Activated CD8-positive, alpha-beta T cell treated with anti-CD3 and anti-CD28 coated beads, Interleukin-2, amount 10 ng/mL, durations not matched to agents 7 days and 5 days (primary cell): ENCODE results near the gene NCAM1. TPM values are rescaled to one million over a fixed set of nuclear protein-coding genes. Genes with fewer than 3 reads are reported as not detected.

Experiments
- ATAC-seq: fragments of 150-1000 bp; cut with Tn5 transposase; one replicate; pipeline ENCODE4 v1.10.0; 2021; ENCODE audit warnings: moderate library complexity
- CTCF ChIA-PET: fragments of 350-600 bp; sonication (Branson Sonifier 250); formaldehyde crosslinking; loops from one replicate; lab custom pipeline; 2021; ENCODE audit warnings: antibody characterized with exemption; lab: Charles Lee
- POLR2A ChIA-PET: fragments of 350-600 bp; sonication (Branson Sonifier 250); formaldehyde crosslinking; loops from one replicate; lab custom pipeline; 2021; ENCODE audit warnings: antibody characterized with exemption; lab: Charles Lee
- DNase-seq: peaks from one replicate; pipeline ENCODE4 v3.0.0-alpha.2; 2020
- H3K27ac Mint-ChIP-seq: one replicate; pipeline ENCODE4 v1.8.0; 2021; ENCODE audit warnings: mild to moderate bottlenecking, mixed read lengths
- H3K27me3 Mint-ChIP-seq: one replicate; pipeline ENCODE4 v1.8.0; 2021; ENCODE audit warnings: low read depth, mixed read lengths
- H3K36me3 Mint-ChIP-seq: one replicate; pipeline ENCODE4 v1.8.0; 2021; ENCODE audit warnings: low read depth, mixed read lengths
- H3K4me1 Mint-ChIP-seq: one replicate; pipeline ENCODE4 v1.8.0; 2021; ENCODE audit warnings: low read depth, mixed read lengths
- H3K4me3 Mint-ChIP-seq: one replicate; pipeline ENCODE4 v1.8.0; 2021; ENCODE audit warnings: mild to moderate bottlenecking, mixed read lengths
- H3K9me3 Mint-ChIP-seq: one replicate; pipeline ENCODE4 v1.8.0; 2022; ENCODE audit warnings: mixed read lengths; ENCODE audit not compliant: insufficient read depth
- total RNA-seq, 2 experiments: library from RNA; stranded (reverse); gene quantifications; one replicate each; pipeline ENCODE4 v1.2.3, GENCODE V29; 2021

The NCAM1 gene
- total RNA-seq, 2 experiments from 2014 or later, result 1.4 to 1.8 TPM

DNA sequence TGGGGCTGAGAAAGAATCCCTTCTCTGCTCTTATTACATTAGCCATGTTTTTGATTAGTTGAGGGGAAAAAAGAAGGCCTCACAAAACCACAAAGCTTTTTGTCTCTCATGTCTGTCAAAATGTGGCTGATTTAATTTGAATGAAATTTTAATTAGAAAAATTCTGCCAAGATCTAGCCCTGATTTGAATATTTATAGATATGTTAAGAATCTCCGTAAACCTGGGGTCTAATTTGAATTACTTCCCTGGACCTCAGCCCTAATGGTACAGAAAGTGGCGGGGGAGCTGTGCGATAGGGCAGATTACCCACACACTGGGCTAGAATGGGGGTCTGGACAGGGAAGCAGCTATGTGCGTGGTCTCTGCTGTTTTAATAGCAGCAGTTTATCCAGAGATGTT lies 211.9 kb downstream of the NCAM1 start:
- no peak for DNase-seq
- Mint-ChIP-seq H3K9me3 (no peaks in the 10 kb centered on the region), H3K27me3 (peaks cover 6% of the 10 kb centered on the region), H3K4me3 (no peak overlapping the region), H3K36me3 (no peaks in the 10 kb centered on the region), H3K4me1 (no peaks in the 10 kb centered on the region), H3K27ac (no peak overlapping the region)
- ATAC-seq, result no peak
- ChIA-PET POLR2A (no interaction called here), CTCF (no interaction called here)

GRCh38 chr11:113174882-113175281 lies 213.7 kb downstream of the NCAM1 start:
- Mint-ChIP-seq H3K27me3 (peaks cover 3% of the 10 kb centered on the region), H3K4me1 (no peaks in the 10 kb centered on the region), H3K36me3 (no peaks in the 10 kb centered on the region), H3K9me3 (no peaks in the 10 kb centered on the region), H3K27ac (no peak overlapping the region), H3K4me3 (no peak overlapping the region)
- no peak for DNase-seq
- ChIA-PET POLR2A (no interaction called here), CTCF (no interaction called here)
- no peak for ATAC-seq

DNA sequence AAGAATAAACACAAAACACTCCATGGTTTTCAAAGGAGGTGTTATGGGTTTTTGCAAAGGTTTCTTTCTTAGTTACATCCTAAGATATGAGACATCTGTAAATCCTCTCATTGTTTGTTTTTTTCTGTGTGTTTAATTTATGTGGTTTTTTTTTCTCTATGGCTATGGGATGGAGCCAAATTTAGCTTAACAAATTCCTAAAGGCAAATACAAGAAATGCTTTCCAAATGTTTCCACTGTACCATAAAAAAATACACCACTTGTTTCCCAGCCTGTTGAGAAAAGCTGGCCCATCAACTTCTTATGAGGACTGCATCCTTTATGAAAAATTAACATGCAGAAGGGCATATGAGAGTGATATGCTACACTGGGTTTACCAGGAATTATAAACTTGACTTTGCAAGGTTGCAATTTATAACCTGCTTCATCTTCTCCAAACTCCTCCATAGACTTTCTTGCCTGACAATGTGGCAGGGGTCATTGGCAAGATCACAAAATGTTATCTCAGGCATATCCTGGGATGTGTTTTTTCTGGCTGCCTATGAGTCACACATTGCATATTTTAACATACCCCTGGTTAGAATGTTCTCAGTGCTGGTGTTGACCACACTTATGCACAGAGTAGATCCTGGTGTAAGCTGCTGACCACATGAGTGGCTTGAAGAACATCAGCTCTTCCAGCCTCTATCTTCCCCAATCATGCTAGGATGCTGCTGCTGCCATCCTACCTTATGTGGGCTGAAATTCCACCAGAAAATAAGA lies 215.6 kb downstream of the NCAM1 start:
- Mint-ChIP-seq H3K27ac (no peak overlapping the region), H3K9me3 (no peaks in the 10 kb centered on the region), H3K4me1 (no peaks in the 10 kb centered on the region), H3K27me3 (peaks cover 3% of the 10 kb centered on the region), H3K4me3 (no peak overlapping the region), H3K36me3 (no peaks in the 10 kb centered on the region)
- no peak for ATAC-seq
- ChIA-PET POLR2A (no interaction called here), CTCF (no interaction called here)
- no peak for DNase-seq

DNA sequence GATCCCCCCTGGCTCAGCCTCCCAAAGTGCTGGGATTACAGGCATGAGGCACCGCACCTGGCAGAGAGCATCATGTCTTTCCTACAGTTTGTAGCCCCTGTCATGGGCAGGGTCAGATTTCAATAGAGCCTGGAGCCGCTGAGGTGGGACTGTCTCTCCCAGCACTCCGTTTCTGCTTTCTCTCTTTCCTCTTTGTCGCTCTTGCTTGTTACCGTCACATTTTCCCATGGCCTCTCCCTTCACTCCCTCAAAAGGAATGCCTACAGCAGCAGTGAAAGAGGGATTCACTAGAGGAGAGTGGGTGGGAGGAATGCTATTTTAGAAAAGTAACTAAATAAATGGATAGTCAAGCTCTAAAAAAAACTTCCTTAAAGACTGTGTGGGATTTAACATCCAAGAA lies 216.5 kb downstream of the NCAM1 start:
- H3K9me3 Mint-ChIP-seq, result no peaks in the 10 kb centered on the region
- ChIA-PET POLR2A (no interaction called here), CTCF (no interaction called here)
- H3K27me3 Mint-ChIP-seq, result peaks cover 3% of the 10 kb centered on the region
- no peak overlapping the region for H3K4me3 Mint-ChIP-seq
- no peak for ATAC-seq
- H3K4me1 Mint-ChIP-seq, result no peaks in the 10 kb centered on the region
- DNase-seq, result no peak
- no peaks in the 10 kb centered on the region for H3K36me3 Mint-ChIP-seq
- no peak overlapping the region for H3K27ac Mint-ChIP-seq

- Mint-ChIP-seq H3K9me3 (no peaks in the 10 kb centered on the region), H3K36me3 (no peaks in the 10 kb centered on the region), H3K4me1 (no peaks in the 10 kb centered on the region), H3K27me3 (peaks cover 3% of the 10 kb centered on the region), H3K27ac (no peak overlapping the region), H3K4me3 (no peak overlapping the region)
- DNase-seq (no peak), ATAC-seq (no peak)
- ChIA-PET POLR2A (no interaction called here), CTCF (no interaction called here)
Observed at GRCh38 chr11:113178381-113179070, 217.3 kb downstream of the NCAM1 start.

- ChIA-PET CTCF (no interaction called here), POLR2A (no interaction called here)
- Mint-ChIP-seq H3K36me3 (no peaks in the 10 kb centered on the region), H3K9me3 (no peaks in the 10 kb centered on the region), H3K4me1 (no peaks in the 10 kb centered on the region), H3K27me3 (peaks cover 3% of the 10 kb centered on the region), H3K4me3 (no peak overlapping the region), H3K27ac (no peak overlapping the region)
- DNase-seq (no peak), ATAC-seq (no peak)
Observed at GRCh38 chr11:113179181-113179704, 218.0 kb downstream of the NCAM1 start.

DNA sequence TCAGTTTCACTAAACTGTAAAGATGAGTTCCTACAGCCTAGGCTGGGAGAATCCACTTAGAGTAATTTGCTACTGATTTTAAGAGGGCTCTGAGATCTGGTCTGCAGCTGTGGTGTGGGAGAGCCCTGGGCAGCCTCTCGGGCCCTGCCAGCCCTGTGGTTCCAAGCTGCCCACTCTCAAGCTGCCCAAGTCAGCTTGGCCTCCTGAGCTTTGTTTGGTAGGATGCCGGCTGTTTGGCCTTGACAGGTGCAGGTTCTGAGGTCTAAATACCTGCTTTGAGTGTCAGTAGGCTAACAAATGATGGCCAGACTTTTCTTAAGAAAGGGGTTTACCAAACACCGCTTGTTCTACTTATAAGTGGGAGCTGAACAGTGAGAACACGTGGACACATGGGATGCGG lies 219.9 kb downstream of the NCAM1 start:
- ChIA-PET POLR2A (no interaction called here), CTCF (no interaction called here)
- ATAC-seq (no peak), DNase-seq (no peak)
- no peaks in the 10 kb centered on the region for H3K4me1 Mint-ChIP-seq
- no peaks in the 10 kb centered on the region for H3K36me3 Mint-ChIP-seq
- no peaks in the 10 kb centered on the region for H3K9me3 Mint-ChIP-seq
- H3K27ac Mint-ChIP-seq, result no peak overlapping the region
- H3K27me3 Mint-ChIP-seq, result peaks cover 3% of the 10 kb centered on the region
- no peak overlapping the region for H3K4me3 Mint-ChIP-seq

DNA sequence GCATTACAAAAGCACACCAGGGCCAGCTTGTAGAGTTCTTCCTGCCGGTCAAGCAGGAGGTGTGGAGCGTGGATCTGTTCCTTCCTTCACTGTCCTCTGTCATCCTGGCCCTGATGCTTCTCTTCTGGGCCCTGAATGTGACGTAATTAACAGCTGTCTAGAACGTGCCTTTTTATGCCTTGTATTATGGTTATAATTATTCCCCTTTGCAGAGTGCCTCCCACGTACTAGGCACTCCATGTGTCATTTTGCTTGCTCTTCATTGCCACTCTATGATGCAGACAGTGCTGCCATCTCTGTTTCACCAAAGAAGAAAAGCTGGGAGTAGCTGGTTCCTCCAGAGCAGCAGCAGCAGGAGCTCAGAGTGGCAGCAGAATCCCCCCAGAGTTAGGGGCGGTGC lies 221.1 kb downstream of the NCAM1 start:
- POLR2A ChIA-PET, result no interaction called here
- Mint-ChIP-seq H3K4me3 (no peak overlapping the region), H3K9me3 (no peaks in the 10 kb centered on the region), H3K27ac (no peak overlapping the region), H3K36me3 (no peaks in the 10 kb centered on the region), H3K27me3 (peaks cover 3% of the 10 kb centered on the region), H3K4me1 (no peaks in the 10 kb centered on the region)
- DNase-seq (no peak), ATAC-seq (no peak)
- CTCF ChIA-PET, result no interaction called here

GRCh38 chr11:113184498-113184897 lies 223.3 kb downstream of the NCAM1 start:
- Mint-ChIP-seq H3K9me3 (no peaks in the 10 kb centered on the region), H3K27me3 (no peaks in the 10 kb centered on the region), H3K27ac (no peak overlapping the region), H3K4me1 (no peaks in the 10 kb centered on the region), H3K4me3 (no peak overlapping the region), H3K36me3 (no peaks in the 10 kb centered on the region)
- DNase-seq, result no peak
- POLR2A ChIA-PET, result interaction anchor here (0.6 kb wide), 1 partner anchor 78 kb away, joined by 3 read pairs; no protein-coding TSS in a partner anchor
- ATAC-seq, result no peak
- CTCF ChIA-PET, result no interaction called here

- Mint-ChIP-seq H3K4me1 (no peaks in the 10 kb centered on the region), H3K36me3 (no peaks in the 10 kb centered on the region), H3K9me3 (no peaks in the 10 kb centered on the region), H3K4me3 (no peak overlapping the region), H3K27ac (no peak overlapping the region), H3K27me3 (no peaks in the 10 kb centered on the region)
- no peak for DNase-seq
- ChIA-PET POLR2A (no interaction called here), CTCF (no interaction called here)
- no peak for ATAC-seq
Observed at GRCh38 chr11:113188371-113188834, 227.2 kb downstream of the NCAM1 start.

DNA sequence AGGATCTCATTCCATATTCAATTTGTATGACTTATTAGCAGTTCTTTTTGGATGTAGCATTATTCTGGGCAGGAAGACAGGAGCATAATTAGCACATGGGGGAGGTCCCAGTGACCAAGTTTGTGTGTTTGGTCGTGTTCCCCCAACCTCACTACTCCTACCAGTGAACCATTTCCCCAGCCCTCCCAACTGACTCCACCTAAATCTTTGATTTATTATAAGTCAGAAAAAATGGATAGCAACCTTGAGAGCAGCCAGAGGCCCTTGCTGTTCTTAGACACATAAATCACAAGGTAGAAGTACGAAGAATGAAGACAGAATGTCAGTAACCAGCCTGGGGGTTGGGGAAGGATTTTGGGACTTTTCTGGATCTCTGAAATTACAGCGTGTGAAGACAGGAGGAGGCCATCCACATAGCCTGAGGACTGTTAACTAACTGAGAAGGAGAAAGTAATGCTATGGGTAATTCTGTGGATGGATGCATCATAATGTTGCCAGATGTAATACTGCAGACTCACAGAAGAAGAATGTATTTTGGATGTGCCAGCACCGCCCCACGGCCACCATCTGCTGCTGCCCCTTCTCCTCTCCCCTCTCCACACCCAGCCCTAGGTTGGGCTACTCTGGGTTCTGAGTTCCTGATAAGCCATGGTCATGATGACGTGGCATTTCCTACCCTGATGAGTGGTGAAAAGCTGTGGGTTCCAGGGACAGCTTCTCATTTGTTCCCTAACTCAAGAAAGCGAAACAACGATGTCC lies 228.9 kb downstream of the NCAM1 start:
- H3K27me3 Mint-ChIP-seq, result no peaks in the 10 kb centered on the region
- POLR2A ChIA-PET, result no interaction called here
- no peak overlapping the region for H3K4me3 Mint-ChIP-seq
- H3K36me3 Mint-ChIP-seq, result no peaks in the 10 kb centered on the region
- H3K4me1 Mint-ChIP-seq, result no peaks in the 10 kb centered on the region
- ATAC-seq (no peak), DNase-seq (no peak)
- CTCF ChIA-PET, result no interaction called here
- no peaks in the 10 kb centered on the region for H3K9me3 Mint-ChIP-seq
- no peak overlapping the region for H3K27ac Mint-ChIP-seq
